ENCODE results near the gene LRRTM2. TPM values are rescaled to one million over a fixed set of nuclear protein-coding genes. Genes with fewer than 3 reads are reported as not detected.

The LRRTM2 gene
- total and polyA plus RNA-seq, 4 donors = 0.04 to 1.9 (median 0.12) TPM

GRCh38 chr5:138876811-138877210, 1.7 kb upstream of the LRRTM2 start:
- Histone ChIP-seq H3K27ac (ENCODE audit: low read depth in 1 of 2, low read length in 1 of 2) (peak overlapping the region in 1 of 2 donors; percentile 32), H3K4me3 (no peak overlapping the region), H3K36me3 (ENCODE audit: control insufficient read depth in 4 of 4, insufficient read depth in 4 of 4, low read length in 4 of 4) (peaks cover 0 to 2% (median 0%) of the 10 kb centered on the region in 4 donors), H3K9me3 (ENCODE audit: control insufficient read depth in 4 of 4, insufficient read depth in 3 of 4, low read length in 3 of 4) (no peaks in the 10 kb centered on the region), H3K27me3 (ENCODE audit: control insufficient read depth in 3 of 3, insufficient read depth in 3 of 3, low read length in 2 of 3) (no peaks in the 10 kb centered on the region), H3K4me1 (ENCODE audit: control insufficient read depth in 5 of 5, insufficient read depth in 5 of 5, low read length in 5 of 5) (peaks cover 12 to 28% (median 17%) of the 10 kb centered on the region in 5 donors), H3K9ac (ENCODE audit: insufficient read depth in 1 of 2, low read length in 2 of 2) (no peak overlapping the region)
- no peak for DNase-seq
- 87 to 91% methylated on average over 4 of the region's 4 CpGs for WGBS, 2 donors
- ATAC-seq (ENCODE audit: insufficient read depth, low FRiP score) = no peak
- TF ChIP-seq CTCF (IDR thresholded peaks at IDR 0.05; ENCODE audit: control extremely low read depth, extremely low read depth) = no peak

- no peak for ATAC-seq (ENCODE audit: insufficient read depth, low FRiP score)
- H3K4me3 ChIP-seq = no peak overlapping the region
- H3K36me3 ChIP-seq (ENCODE audit: control insufficient read depth in 4 of 4, insufficient read depth in 4 of 4, low read length in 4 of 4) = peaks cover 0 to 2% (median 0%) of the 10 kb centered on the region in 4 donors
- no peak for DNase-seq
- no peak overlapping the region for H3K27ac ChIP-seq (ENCODE audit: low read depth in 1 of 2, low read length in 1 of 2)
- H3K4me1 ChIP-seq (ENCODE audit: control insufficient read depth in 5 of 5, insufficient read depth in 5 of 5, low read length in 5 of 5) = peaks cover 14 to 37% (median 24%) of the 10 kb centered on the region in 5 donors
- H3K9me3 ChIP-seq (ENCODE audit: control insufficient read depth in 4 of 4, insufficient read depth in 3 of 4, low read length in 3 of 4) = no peaks in the 10 kb centered on the region
- no peaks in the 10 kb centered on the region for H3K27me3 ChIP-seq (ENCODE audit: control insufficient read depth in 3 of 3, insufficient read depth in 3 of 3, low read length in 2 of 3)
- peak overlapping the region in 1 of 2 donors; percentile 89 for H3K9ac ChIP-seq (ENCODE audit: insufficient read depth in 1 of 2, low read length in 2 of 2)
- WGBS, 2 donors = 93 to 95% methylated on average over 3 of the region's 3 CpGs
- no peak for TF ChIP-seq CTCF (IDR thresholded peaks at IDR 0.05; ENCODE audit: control extremely low read depth, extremely low read depth)
These were observed 811 bp upstream of the LRRTM2 start for GRCh38 chr5:138875946-138876345.

GRCh38 chr5:138875552-138875875, 379 bp upstream of the LRRTM2 start:
- Histone ChIP-seq H3K4me1 (ENCODE audit: control insufficient read depth in 5 of 5, insufficient read depth in 5 of 5, low read length in 5 of 5) (peaks cover 13 to 41% (median 24%) of the 10 kb centered on the region in 5 donors), H3K9ac (ENCODE audit: insufficient read depth in 1 of 2, low read length in 2 of 2) (peak overlapping the region in 1 of 2 donors; percentile 89), H3K36me3 (ENCODE audit: control insufficient read depth in 4 of 4, insufficient read depth in 4 of 4, low read length in 4 of 4) (peaks cover 0 to 2% (median 0%) of the 10 kb centered on the region in 4 donors), H3K27ac (ENCODE audit: low read depth in 1 of 2, low read length in 1 of 2) (no peak overlapping the region), H3K4me3 (no peak overlapping the region), H3K9me3 (ENCODE audit: control insufficient read depth in 4 of 4, insufficient read depth in 3 of 4, low read length in 3 of 4) (no peaks in the 10 kb centered on the region), H3K27me3 (ENCODE audit: control insufficient read depth in 3 of 3, insufficient read depth in 3 of 3, low read length in 2 of 3) (no peaks in the 10 kb centered on the region)
- ATAC-seq (ENCODE audit: insufficient read depth, low FRiP score) (no peak), DNase-seq (no peak)
- 67 to 82% methylated on average over 2 of the region's 2 CpGs for WGBS, 2 donors
- TF ChIP-seq CTCF (IDR thresholded peaks at IDR 0.05; ENCODE audit: control extremely low read depth, extremely low read depth) = no peak

- peaks cover 11 to 41% (median 26%) of the 10 kb centered on the region in 5 donors for H3K4me1 ChIP-seq (ENCODE audit: control insufficient read depth in 5 of 5, insufficient read depth in 5 of 5, low read length in 5 of 5)
- H3K9me3 ChIP-seq (ENCODE audit: control insufficient read depth in 4 of 4, insufficient read depth in 3 of 4, low read length in 3 of 4) = no peaks in the 10 kb centered on the region
- DNase-seq = peak in 2 of 3 donors; percentile 23 to 43
- no peak overlapping the region for H3K4me3 ChIP-seq
- H3K27ac ChIP-seq (ENCODE audit: low read depth in 1 of 2, low read length in 1 of 2) = no peak overlapping the region
- 76 to 90% methylated on average over 6 of the region's 6 CpGs for WGBS, 2 donors
- TF ChIP-seq CTCF (IDR thresholded peaks at IDR 0.05; ENCODE audit: control extremely low read depth, extremely low read depth) = no peak
- ATAC-seq (ENCODE audit: insufficient read depth, low FRiP score) = no peak
- no peaks in the 10 kb centered on the region for H3K27me3 ChIP-seq (ENCODE audit: control insufficient read depth in 3 of 3, insufficient read depth in 3 of 3, low read length in 2 of 3)
- peaks cover 0 to 2% (median 0%) of the 10 kb centered on the region in 4 donors for H3K36me3 ChIP-seq (ENCODE audit: control insufficient read depth in 4 of 4, insufficient read depth in 4 of 4, low read length in 4 of 4)
- peak overlapping the region in 1 of 2 donors; percentile 89 for H3K9ac ChIP-seq (ENCODE audit: insufficient read depth in 1 of 2, low read length in 2 of 2)
These were observed 894 bp downstream of the LRRTM2 start for GRCh38 chr5:138874241-138874640.
